GM13977 (cell line): Measurements from ENCODE around the gene DAG1.

Experiments used
- DNase-seq: peaks from one replicate; pipeline ENCODE4 v3.0.0; 2012; ENCODE audit warnings: low spot score
- CTCF ChIP-seq: IDR thresholded peaks from 2 replicates; pipeline ENCODE4 v1.5.1; 2012; ENCODE audit warnings: mild to moderate bottlenecking, control low read depth; ENCODE audit not compliant: insufficient read depth; ENCODE audit errors: extremely low read depth, missing control alignments
- in situ Hi-C: fragments of 300-500 bp; cut with MboI; formaldehyde crosslinking; loops from one replicate; pipeline ENCODE4 v1.12.0; 2022; ENCODE audit warnings: low sequenced_read_pairs, low pct_unique_long_range_greater_than_20kb, mixed read lengths, inconsistent platforms; ENCODE audit not compliant: unreplicated experiment

Gene DAG1

GRCh38 chr3:49469037-49469935 is 781 bp upstream of the DAG1 start:
- no peak for TF ChIP-seq CTCF
- DNase-seq: no peak
- in situ Hi-C loops: no loop called here

- in situ Hi-C loops: no loop called here
- no peak for DNase-seq
- TF ChIP-seq CTCF: no peak
These were observed 800 bp downstream of the DAG1 start for GRCh38 chr3:49470714-49471420.

- in situ Hi-C loops: no loop called here
- no peak for DNase-seq
- no peak for TF ChIP-seq CTCF
These were observed 1.9 kb downstream of the DAG1 start for GRCh38 chr3:49471856-49472495.

- in situ Hi-C loops: no loop called here
- TF ChIP-seq CTCF: no peak
- DNase-seq: peak; percentile 40
These were observed 6.5 kb downstream of the DAG1 start for GRCh38 chr3:49476563-49476962.

GRCh38 chr3:49482766-49483165 is 12.7 kb downstream of the DAG1 start:
- no peak for DNase-seq
- no peak for TF ChIP-seq CTCF
- in situ Hi-C loops: no loop called here

GRCh38 chr3:49484471-49484870 is 14.4 kb downstream of the DAG1 start:
- no peak for TF ChIP-seq CTCF
- in situ Hi-C loops: no loop called here
- DNase-seq: no peak
